Right cardiac atrium (tissue), 5 donors: ENCODE data around the gene KDM4F. TPM values are rescaled to one million over a fixed set of nuclear protein-coding genes. Genes with fewer than 3 reads are reported as not detected.
"Not testable (repeated sequence)": the region's sequence is repeated elsewhere in the genome, so short reads cannot be mapped to it uniquely, and the experiment has no call there.

Experiments used
- ATAC-seq, 2 donors: fragments of 200-7000 bp; cut with Tn5 transposase; one replicate each; pipeline versions ENCODE4 v1.8.0 to v1.9.1; 2020; ENCODE audit warnings: moderate library complexity in 2 of 2, mild to moderate bottlenecking in 1 of 2
- DNase-seq, 3 donors: peaks; one replicate each; pipeline ENCODE4 v3.0.0-alpha.2; 2020
- H3K27ac ChIP-seq: one replicate; pipeline ENCODE4 v1.5.1; 2013; ENCODE audit warnings: mild to moderate bottlenecking, low read length, control low read depth, moderate library complexity
- H3K27me3 ChIP-seq: one replicate; pipeline ENCODE4 v1.6.1; 2013; ENCODE audit not compliant: control insufficient read depth, insufficient read depth
- H3K4me1 ChIP-seq: one replicate; pipeline ENCODE4 v1.6.1; 2013; ENCODE audit warnings: low read length; ENCODE audit not compliant: control insufficient read depth, insufficient read depth
- H3K4me3 ChIP-seq: one replicate; pipeline ENCODE4 v1.5.1; 2013; ENCODE audit warnings: low read length, control low read depth
- H3K9me3 ChIP-seq: one replicate; pipeline ENCODE4 v1.6.1; 2013; ENCODE audit warnings: low read length; ENCODE audit not compliant: control insufficient read depth
- WGBS: extraction: QIAGEN DNeasy Blood & Tissue Kit; methylation state at CpG from one replicate; pipeline ENCODE4 v1.1.7; 2013; 5-methylcytosine and 5-hydroxymethylcytosine counted together
- intact Hi-C, 4 donors: fragments of 100-400 bp; cut with DNase I; formaldehyde crosslinking; loops; one replicate each; pipeline versions ENCODE4 v1.11.0 to v1.14.0; 2022 to 2023
- polyA plus RNA-seq: library from polyadenylated mRNA; stranded (reverse); fragments of 200-250 nt; gene quantifications from one replicate; pipeline ENCODE4 v1.2.3, GENCODE V29; 2013
- total RNA-seq, 4 donors: library from RNA; stranded (reverse); fragmentation: NEBNext Ultra II Directional; extraction: Animal tissue kit (Norgen Biotek cat#: 25700); gene quantifications; one replicate each; pipeline ENCODE4 v1.2.1, GENCODE V29; 2021
- donor health status: healthy with polysubstance abuse.
- donor health status: DM: no; HTN: yes; CAD: no.
- donor health status: DM: no; HTN: no; CAD: no.
- donor health status: DM: no; HTN: yes; CAD: no; lungs with severe emphysema.
- donor health status: DM: yes; HTN: yes; CAD: no.

The KDM4F gene
- total and polyA plus RNA-seq, 5 donors = not detected

DNA sequence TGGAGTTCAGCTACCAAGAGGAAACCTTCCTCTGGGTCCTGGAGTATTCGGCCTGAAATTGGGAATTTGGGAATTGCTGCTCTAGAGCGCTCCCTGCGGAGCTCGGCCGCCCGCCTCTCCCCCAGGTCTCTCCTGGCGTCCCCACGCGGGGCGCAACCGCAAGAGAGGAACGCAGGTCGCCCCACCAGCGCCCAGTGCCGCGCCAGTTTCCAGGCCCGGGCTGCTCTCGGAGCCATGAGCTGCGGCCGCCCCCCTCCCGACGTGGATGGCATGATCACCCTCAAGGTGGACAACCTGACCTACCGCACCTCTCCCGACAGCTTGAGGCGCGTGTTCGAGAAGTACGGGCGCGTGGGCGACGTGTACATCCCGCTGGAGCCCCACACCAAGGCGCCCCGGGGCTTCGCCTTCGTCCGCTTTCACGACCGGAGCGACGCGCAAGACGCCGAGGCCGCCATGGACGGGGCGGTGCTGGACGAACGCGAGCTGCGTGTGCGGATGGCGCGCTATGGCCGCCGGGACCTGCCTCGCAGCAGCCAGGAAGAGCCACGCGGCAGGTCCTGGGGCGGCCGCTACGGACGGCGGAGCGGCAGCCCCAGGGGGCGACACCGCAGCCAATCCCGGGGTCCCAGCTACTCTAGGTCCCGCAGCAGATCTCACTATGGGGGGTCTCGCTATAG lies 11.7 kb upstream of the KDM4F start:
- H3K27ac ChIP-seq, H3K4me1 ChIP-seq, H3K27me3 ChIP-seq, intact Hi-C loops, H3K9me3 ChIP-seq: not testable (repeated sequence)
- H3K4me3 ChIP-seq = peak overlapping the region; percentile 9
- 17% methylated on average over 71 of the region's 71 CpGs for WGBS
- peak; percentile 81 for ATAC-seq
- DNase-seq = peak; percentile 27 to 64 (median 61)

DNA sequence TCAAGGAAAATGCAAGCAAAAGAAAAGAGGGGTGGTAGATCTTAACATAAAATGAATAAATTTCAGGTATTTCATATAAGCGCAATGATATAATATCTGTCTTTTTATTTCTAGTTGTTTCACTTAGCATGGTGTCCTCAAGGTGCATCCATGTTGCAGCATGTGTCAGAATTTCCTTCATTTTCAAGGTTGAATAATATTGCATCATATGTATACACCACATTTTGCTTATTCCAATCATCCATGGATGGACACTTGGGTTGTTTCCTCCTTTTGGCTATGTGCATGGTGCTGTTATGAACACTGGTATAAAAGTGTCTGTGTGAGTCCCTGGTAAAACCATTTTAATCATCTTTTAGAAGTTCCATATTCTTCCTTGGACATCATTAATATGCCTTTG lies 7.0 kb upstream of the KDM4F start:
- H3K27ac ChIP-seq = no peak overlapping the region
- intact Hi-C loops = no loop called here
- ATAC-seq (no peak), DNase-seq (no peak)
- H3K9me3 ChIP-seq = no peaks in the 10 kb centered on the region
- no peaks in the 10 kb centered on the region for H3K27me3 ChIP-seq
- H3K4me1 ChIP-seq = no peaks in the 10 kb centered on the region
- WGBS = 99% methylated on average over 1 of the region's 1 CpG
- no peak overlapping the region for H3K4me3 ChIP-seq

DNA sequence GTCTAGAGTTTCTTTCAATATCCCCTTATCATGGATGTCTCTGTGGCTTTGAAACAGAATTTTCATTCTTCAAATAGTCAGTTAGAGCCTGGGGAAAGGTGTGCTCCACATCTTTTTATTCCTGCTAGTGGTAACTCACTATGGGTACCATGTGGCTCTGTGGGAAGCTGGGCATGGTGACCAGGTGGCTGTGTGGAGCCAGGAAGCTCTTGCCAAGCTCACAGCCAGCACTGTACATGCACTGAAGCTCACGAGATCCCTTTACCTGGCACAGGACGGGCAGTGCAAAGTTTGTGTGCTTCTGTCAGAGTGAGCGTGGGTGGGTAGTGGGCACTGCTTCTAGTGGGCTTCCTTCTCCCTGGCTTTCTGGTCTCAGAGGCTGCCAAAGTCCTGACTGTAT lies 6.3 kb upstream of the KDM4F start:
- Histone ChIP-seq H3K9me3 (no peaks in the 10 kb centered on the region), H3K4me1 (no peaks in the 10 kb centered on the region), H3K27me3 (no peaks in the 10 kb centered on the region), H3K4me3 (no peak overlapping the region), H3K27ac (no peak overlapping the region)
- intact Hi-C loops = no loop called here
- ATAC-seq (no peak), DNase-seq (no peak)
- WGBS = 77% methylated on average over 3 of the region's 3 CpGs

DNA sequence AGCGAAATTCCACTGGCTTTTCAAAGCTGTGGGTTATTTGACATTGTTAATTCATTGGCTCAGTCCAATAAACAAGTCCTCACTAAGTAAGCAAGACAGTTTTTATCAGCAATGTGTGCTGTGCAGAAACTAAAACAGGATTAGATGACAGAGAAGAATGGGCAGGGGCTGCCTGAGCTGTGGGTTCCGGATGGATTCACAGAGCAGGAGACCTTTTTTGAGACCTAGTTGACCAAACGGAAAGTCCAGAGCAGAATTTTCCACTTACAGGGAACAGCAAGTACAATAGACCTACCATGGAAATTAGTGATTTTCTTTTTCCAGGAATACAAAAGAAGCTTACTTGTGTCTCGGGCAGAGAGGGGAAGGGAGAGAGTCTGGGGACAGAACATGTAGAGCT lies 5.2 kb upstream of the KDM4F start:
- DNase-seq (no peak), ATAC-seq (peak; percentile 31 to 89)
- H3K4me3 ChIP-seq = no peak overlapping the region
- intact Hi-C loops = no loop called here
- H3K27me3 ChIP-seq = no peaks in the 10 kb centered on the region
- WGBS = 60% methylated on average over 4 of the region's 4 CpGs
- no peak overlapping the region for H3K27ac ChIP-seq
- no peaks in the 10 kb centered on the region for H3K4me1 ChIP-seq
- H3K9me3 ChIP-seq = no peaks in the 10 kb centered on the region

DNA sequence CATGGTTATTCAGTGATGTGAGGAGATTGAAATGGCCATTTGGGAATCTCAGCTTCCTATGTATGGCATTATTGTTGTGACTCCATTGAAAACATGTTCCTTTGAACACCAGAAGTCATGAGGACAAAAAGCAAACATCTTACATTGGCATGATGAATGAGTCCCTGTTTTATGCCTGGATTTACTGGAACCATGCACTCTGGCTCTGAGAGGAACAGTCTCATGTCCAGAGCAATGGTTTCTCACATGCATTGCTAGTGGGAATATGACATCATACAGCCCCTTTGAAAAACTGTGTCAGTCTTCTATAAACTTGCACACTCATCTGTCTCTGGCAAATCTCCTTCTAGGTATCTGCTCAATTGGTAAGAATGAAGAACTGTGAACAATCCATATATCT lies 3.4 kb upstream of the KDM4F start:
- H3K27ac ChIP-seq = no peak overlapping the region
- H3K9me3 ChIP-seq = no peaks in the 10 kb centered on the region
- no peak overlapping the region for H3K4me3 ChIP-seq
- ATAC-seq (no peak), DNase-seq (no peak)
- H3K4me1 ChIP-seq = no peaks in the 10 kb centered on the region
- intact Hi-C loops = no loop called here
- H3K27me3 ChIP-seq = no peaks in the 10 kb centered on the region

DNA sequence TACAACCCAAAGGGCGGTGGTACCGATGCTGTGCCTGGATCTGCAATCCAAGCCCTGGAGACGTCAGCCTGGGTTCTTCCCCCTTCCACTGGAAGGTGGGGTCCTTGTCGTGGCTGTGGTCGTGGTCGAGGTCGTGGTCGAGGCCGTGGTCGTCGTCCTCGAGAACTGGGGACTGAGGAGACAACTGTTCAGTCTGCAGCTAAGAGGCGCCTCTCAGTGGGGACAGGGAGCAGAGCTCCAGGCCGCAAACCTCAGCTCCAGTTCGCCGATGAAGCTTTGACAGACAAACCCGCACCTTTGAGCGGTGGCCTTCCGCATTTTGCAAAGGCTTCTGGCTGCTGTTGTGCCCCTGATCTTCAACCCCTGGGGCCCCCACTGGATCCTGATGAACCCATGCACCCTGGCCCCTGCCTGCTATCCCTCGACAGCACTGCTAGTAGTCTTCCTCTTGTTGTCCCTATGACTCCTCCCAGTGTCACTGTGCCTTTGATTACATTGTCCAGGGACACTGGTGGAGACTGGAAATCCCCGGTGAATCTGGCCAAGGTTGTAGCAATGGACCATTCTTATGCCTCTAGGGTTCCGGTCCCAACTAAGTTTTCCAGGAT lies 1.5 kb downstream of the KDM4F start:
- no peak for ATAC-seq
- Histone ChIP-seq H3K4me1 (no peaks in the 10 kb centered on the region), H3K27ac (no peak overlapping the region), H3K9me3 (no peaks in the 10 kb centered on the region), H3K4me3 (no peak overlapping the region), H3K27me3 (no peaks in the 10 kb centered on the region)
- DNase-seq = no peak
- 89% methylated on average over 22 of the region's 22 CpGs for WGBS
- intact Hi-C loops = no loop called here

DNA sequence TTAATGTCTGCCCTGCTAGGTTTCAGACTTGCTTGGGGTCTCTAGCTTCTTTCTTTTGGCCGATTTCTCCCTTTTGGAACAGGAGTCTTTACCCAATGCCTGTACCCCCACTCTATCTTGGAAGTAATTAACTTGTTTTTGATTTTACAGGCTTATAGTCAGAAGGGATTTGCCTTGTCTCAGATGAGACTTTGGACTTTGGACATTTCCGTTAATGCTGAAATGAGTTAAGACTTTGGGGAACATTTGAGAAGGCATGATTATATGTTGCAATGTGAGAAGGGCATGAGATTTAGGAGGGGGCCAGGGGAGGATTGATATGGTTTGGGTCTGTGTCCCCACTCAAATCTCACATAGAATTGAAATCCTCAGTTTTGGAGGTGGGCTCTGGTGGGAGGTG lies 5.1 kb downstream of the KDM4F start:
- H3K4me1 ChIP-seq = no peaks in the 10 kb centered on the region
- no peak for DNase-seq
- intact Hi-C loops = no loop called here

DNA sequence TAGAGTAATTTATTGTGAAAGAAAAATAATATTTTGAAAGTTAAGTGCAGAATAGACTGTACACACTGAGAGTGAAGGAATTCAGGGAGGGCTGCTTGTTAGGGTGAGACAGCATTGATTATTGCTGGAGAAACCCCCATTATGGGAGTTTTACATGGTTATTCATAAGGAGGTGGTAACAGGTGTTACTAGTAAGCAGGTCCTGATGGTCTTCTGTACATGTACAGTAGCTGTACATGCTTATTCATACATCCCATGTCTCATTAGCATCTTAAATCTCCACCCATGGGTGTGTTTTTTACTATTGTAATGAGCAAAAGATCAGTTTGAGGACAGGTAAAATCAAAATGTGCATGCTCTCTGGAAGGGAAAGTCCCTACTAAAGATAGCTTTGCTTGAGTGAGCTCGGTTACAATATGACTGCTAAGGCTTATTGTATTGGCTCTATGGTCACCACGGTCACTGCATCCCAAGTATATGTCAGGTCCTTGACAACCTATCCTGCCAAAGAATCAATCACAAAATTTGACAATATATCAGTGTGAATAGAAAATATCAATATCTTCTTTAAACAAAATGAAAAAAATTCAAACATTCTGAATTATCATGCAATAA lies 6.2 kb downstream of the KDM4F start:
- H3K9me3 ChIP-seq = no peaks in the 10 kb centered on the region
- H3K27ac ChIP-seq = no peak overlapping the region
- DNase-seq = no peak
- H3K4me1 ChIP-seq = no peaks in the 10 kb centered on the region
- H3K4me3 ChIP-seq = no peak overlapping the region
- WGBS = 44% methylated on average over 2 of the region's 2 CpGs
- ATAC-seq = no peak
- intact Hi-C loops = no loop called here
- no peaks in the 10 kb centered on the region for H3K27me3 ChIP-seq

More for the DNA sequence above, 5.1 kb downstream of the KDM4F start:
- ATAC-seq = no peak
- H3K27ac ChIP-seq = no peak overlapping the region
- no peaks in the 10 kb centered on the region for H3K27me3 ChIP-seq
- WGBS = 91% methylated on average over 2 of the region's 2 CpGs
- no peaks in the 10 kb centered on the region for H3K9me3 ChIP-seq
- H3K4me3 ChIP-seq = no peak overlapping the region

DNA sequence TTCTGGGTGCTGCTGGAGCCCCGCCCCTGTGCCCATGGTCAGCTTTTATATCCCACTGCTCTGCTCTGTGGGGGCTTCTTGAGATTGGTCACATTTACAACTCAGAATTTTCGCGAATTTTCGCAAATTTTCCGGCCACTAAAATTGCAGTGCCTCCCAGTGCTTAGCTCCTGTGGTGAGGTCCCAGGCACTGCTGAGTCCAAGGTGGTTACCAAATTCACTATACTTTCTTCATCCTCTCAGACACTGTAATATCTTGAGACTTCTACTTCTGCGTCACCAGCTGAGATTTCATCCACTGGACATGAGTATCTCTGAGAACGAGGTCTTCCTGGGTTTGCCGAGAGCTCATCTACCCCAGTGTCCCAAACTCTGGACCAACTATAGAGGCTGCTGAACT lies 8.7 kb downstream of the KDM4F start:
- Histone ChIP-seq H3K27ac (no peak overlapping the region), H3K9me3 (no peaks in the 10 kb centered on the region), H3K4me3 (no peak overlapping the region), H3K4me1 (no peaks in the 10 kb centered on the region), H3K27me3 (no peaks in the 10 kb centered on the region)
- no peak for DNase-seq
- intact Hi-C loops = no loop called here
- ATAC-seq = no peak
- 92% methylated on average over 8 of the region's 8 CpGs for WGBS

DNA sequence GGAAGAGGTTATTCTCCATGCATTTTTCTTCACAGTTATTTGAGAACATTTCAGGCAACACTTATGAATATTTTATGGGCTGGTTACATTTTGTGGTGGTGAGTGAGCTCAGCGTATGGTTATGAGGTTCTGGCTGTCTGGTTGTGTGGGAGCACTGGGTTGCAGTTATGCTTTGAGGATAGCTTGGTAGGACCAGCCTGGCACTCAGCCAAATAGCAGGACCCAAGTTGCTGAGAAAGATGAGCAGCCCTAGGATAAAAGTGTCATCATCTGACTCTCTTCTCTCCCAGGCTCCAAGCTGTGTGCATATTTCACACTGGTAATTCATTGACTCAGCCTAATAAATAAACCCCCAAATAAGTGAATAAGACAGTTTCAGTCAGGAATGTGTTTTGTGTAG lies 9.4 kb downstream of the KDM4F start:
- ATAC-seq = no peak
- H3K4me3 ChIP-seq = no peak overlapping the region
- no peaks in the 10 kb centered on the region for H3K4me1 ChIP-seq
- intact Hi-C loops = no loop called here
- WGBS = 82% methylated on average over 1 of the region's 1 CpG
- no peaks in the 10 kb centered on the region for H3K27me3 ChIP-seq
- no peak overlapping the region for H3K27ac ChIP-seq
- DNase-seq = peak in 1 of 3 donors; percentile 45
- H3K9me3 ChIP-seq = no peaks in the 10 kb centered on the region

DNA sequence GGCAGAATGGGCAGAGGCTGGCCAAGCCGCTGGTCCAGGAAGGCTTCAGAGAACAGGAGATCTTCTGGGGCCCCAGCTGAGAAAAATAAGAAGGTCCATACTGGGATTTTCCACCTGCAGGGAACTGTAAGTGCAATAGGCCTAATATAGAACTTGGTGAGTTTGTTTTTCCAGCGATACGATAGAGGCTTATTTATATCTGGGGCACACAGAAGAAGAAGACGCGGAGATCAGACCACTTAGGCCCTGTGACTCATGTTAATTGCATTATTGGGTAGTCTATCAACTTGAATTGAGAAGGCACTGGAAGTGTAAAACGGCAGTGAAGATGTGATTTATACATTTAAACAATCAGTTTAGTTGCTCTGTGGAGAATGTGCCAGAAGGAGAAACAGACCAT lies 9.8 kb downstream of the KDM4F start:
- H3K27me3 ChIP-seq = no peaks in the 10 kb centered on the region

More for the DNA sequence above, 9.8 kb downstream of the KDM4F start:
- Histone ChIP-seq H3K4me1 (no peaks in the 10 kb centered on the region), H3K9me3 (no peaks in the 10 kb centered on the region), H3K27ac (no peak overlapping the region), H3K4me3 (no peak overlapping the region)
- ATAC-seq (no peak), DNase-seq (no peak)
- WGBS = 79% methylated on average over 6 of the region's 6 CpGs
- intact Hi-C loops = no loop called here
